SW 1271 (cell line): ENCODE data around the gene SDE2.
"Not testable (repeated sequence)": the region's sequence is repeated elsewhere in the genome, so short reads cannot be mapped to it uniquely, and the experiment has no call there.

Experiments
- DNase-seq, 2 experiments: peaks; one replicate each; lab custom pipeline; 2025; lab: John Stamatoyannopoulos, UW

SDE2 gene

GRCh38 chr1:225999227-225999911 is at the start of gene SDE2:
Gene SDE2 (minus strand): TSS chr1:225999343. CDS start chr1:225999312, 31 bp downstream.
- DNase-seq, result peak; percentile 87 to 91

GRCh38 chr1:226048886-226049285 is 49.7 kb upstream of the SDE2 start:
- DNase-seq, result no peak

DNA sequence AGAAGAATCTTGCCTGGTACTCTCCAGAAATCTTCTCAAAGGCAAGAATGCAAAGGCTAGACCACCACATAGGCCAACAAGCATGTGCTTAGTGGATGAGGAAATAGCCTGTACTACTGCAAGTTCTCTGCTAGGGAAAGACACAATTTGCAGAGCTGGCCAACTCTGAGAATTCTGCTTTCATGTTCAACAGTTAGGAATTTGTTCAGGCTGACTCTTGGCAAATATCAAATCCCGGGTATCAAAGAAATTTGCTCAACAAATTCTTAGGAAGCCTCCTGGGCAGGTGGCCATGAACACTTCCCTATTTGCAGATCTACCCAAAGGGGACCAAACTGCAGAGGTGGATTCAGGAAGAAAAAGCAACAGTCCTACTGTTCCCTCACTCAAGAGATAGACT is 48.4 kb upstream of the SDE2 start:
- no peak for DNase-seq

- no peak for DNase-seq
Measured at GRCh38 chr1:226046240-226046639, 47.1 kb upstream of the SDE2 start.

- DNase-seq, result no peak
Measured at GRCh38 chr1:226044514-226045101, 45.5 kb upstream of the SDE2 start.

- no peak for DNase-seq
Measured at GRCh38 chr1:226041419-226041818, 42.3 kb upstream of the SDE2 start.

GRCh38 chr1:226038661-226039060 is 39.5 kb upstream of the SDE2 start:
- no peak for DNase-seq

- DNase-seq, result no peak
Measured at GRCh38 chr1:226035915-226036314, 36.8 kb upstream of the SDE2 start.

DNA sequence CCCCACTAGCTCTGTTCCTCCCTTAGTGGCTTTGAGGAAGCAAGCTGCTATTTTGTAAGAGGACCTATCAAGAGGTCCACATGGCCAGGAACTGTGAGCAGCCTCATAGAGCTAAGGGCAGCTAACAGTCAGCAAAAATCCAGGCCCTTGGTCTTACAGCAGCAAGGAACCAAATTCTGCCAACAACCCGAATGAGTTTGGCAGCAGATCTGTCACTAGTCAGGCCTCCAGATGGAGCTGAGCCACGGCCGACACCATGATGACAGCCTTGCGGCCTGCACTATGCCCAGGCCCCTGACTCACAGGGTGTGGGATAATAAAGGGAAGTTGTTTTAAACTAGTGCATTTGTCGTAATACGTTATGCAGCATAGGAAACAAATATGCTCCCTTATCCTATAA is 35.3 kb upstream of the SDE2 start:
- DNase-seq, result no peak

DNA sequence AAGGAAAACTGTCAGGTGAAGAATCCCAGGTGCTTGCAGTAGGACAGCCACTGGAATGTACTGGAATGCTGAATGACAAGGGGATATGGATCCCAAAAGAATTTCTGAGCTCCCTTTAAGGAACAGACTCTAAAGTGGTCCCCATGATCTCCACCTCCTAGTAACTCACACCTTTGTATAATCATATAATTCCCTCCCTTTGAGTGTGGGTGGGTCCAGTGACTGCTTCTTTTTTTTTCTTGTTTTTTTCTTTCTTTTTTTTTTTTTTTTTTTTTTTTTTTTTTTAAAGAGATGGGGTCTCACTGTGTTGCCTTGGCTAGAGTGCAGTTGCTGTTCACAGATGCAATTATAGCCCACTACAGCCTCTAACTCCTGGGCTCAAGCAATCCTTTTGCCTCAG is 34.8 kb upstream of the SDE2 start:
- no peak for DNase-seq

- no peak for DNase-seq
Measured at GRCh38 chr1:226033582-226033981, 34.4 kb upstream of the SDE2 start.

DNA sequence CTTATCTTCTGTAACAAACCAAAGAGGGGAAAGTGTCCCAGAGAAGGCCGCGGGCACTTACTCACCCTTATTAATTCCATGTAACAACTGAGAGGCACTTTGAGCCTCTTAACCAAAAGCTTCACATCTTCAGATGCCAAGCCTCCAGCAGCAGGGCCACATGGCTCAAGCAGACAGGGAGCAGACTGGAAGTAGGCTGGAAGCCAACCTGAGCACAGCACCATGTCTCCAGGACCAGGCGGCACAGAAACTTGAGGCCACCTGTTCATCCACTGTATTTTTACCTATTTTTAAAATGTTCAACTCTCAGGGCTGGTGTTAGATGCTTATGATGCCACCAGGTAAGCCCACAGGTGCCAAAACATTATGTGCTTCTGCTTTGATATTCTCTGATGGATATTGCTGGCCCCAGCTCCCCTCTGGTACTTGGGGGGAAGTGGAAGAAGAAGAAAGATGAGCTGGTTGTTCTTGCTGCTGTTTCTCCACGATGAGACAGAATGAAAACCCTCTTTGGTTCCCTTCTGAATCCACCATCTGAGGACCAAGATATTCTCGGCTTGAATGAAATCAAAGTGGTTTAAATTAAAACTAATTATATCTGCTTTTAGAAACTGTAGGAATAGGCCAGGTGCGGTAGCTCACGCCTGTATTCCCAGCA is 30.6 kb upstream of the SDE2 start:
- DNase-seq, result no peak

GRCh38 chr1:226029093-226029496 is 30.0 kb upstream of the SDE2 start:
- DNase-seq, result no peak

DNA sequence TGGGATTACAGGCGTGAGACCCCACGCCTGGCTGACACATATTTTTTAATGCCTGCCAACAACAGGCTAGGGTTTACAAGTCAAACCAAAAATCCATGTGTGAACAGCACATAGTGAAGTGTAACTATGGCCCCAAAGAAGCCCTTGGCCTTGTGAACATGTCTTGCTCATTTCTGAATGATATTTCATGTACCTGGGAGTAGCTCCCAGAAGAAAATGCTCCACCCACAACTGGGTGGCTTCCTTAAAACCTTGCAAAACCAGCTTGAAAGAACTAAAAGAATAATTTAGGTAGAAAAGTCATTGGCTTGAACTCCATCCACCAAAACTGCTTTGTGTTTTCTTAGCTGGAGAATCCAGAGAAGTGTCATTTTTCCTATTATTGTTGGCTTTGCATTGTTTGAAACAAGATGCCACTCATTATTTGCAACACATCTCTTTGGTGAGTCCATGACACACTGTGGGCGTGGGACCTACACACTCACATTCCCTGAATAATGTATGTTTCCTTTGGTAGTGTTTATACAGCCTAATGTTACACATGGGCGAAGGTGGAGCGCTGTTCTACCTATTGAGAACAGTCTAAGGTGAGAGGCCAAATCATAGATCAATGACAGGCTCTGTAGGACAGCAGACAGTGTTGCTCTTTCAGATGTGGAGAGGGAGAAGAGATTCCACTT is 28.5 kb upstream of the SDE2 start:
- no peak for DNase-seq

- no peak for DNase-seq
Measured at GRCh38 chr1:226026833-226027232, 27.7 kb upstream of the SDE2 start.

- DNase-seq, result no peak
Measured at GRCh38 chr1:226023735-226024134, 24.6 kb upstream of the SDE2 start.

DNA sequence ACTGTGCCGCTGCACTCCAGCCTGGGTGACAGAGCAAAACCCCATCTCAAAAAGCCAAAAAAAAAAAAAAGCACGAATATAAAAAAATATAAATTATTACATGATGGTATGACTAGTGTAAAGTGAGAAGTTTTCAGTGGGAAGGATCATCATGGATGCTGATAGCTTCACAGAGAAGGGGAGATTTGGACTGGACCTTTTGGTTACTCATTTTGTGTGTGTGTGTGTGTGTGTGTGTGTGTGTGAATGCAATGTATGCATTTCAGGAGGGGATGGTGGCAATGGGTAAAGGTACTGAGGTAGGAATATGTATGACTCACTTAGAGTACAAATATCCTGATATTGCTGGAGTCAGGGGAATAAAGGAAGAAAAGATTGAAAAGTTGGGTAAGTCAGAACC is 22.7 kb upstream of the SDE2 start:
- DNase-seq, result no peak

DNA sequence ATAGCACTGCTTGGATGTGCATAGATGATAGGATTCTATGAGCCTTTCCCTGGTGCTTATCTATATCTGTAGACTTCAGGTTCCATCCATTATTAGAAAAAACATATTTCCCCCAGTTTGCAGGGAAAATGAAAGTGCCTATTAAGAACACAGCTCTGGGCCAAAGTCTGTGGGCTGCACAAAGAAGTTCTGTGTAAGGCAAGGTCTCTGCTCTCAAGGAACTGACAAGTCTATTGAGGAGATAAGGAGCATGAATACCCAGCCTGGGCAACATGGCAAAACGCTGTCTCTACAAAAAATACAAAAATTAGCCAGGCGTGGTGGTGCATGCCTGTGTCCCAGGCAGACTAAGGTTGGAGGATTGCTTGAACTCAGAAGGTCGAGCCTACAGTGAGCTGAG is 22.3 kb upstream of the SDE2 start:
- DNase-seq, result no peak

- no peak for DNase-seq
Measured at GRCh38 chr1:226019572-226019971, 20.4 kb upstream of the SDE2 start.

DNA sequence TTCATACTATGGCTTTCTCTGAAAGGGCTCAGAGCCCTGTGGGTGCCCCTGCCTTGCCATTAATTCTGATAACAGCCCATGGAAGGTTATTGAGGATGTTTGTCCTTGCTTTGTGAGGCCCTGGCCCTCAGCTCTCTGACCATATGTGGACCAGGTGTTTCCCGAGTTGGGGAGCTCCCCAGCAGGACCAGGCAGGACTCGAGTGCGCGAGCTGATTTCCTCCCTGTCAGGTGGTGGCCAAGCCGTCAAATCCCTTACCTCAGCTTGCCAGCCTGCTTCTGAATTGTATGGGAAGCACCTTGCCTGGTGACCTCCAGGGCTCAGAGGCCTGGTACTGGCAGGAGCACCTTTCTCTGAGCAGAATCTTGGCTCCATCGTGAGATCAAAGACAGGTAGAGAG is 17.9 kb upstream of the SDE2 start:
- no peak for DNase-seq

- no peak for DNase-seq
Measured at GRCh38 chr1:226009650-226010044, 10.5 kb upstream of the SDE2 start.

- DNase-seq, result not testable (repeated sequence)
Measured at GRCh38 chr1:226007126-226007892, 8.2 kb upstream of the SDE2 start.
